GM19467 (cell line): ENCODE measurements around the gene LDAH.

ENCODE experiments used
- ATAC-seq: cut with Tn5 transposase; IDR thresholded peaks from one replicate; pipeline ENCODE4 v1.9.1; 2021; ENCODE audit warnings: mild to moderate bottlenecking, moderate library complexity; ENCODE audit not compliant: unreplicated experiment

Gene LDAH

DNA sequence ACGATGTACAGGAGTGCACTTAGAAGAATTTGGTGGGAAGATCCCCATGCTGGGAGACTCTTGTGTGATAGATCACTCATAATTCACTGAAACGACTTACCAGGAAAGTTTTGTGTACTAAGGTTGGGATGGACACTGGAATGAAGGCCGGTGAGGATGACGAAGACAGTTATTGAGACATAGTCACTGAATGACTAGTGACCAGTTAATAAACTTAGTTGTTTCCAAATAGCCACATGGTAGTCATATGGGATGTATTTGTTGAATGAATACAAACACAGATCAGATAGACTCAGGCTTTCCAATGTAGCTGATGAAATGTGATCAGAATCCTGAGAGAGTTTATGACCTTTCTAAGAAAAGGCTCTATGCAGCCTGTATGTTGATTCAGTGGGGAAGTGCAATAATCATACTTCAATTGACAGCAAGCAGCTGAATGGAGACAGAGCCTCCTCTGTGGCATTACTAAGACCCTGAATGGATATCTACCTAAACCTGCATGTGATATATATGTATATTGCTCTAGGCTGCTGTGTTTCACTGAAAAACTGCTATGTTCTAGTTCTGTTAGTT is 135.6 kb downstream of the LDAH start:
- ATAC-seq: no peak

DNA sequence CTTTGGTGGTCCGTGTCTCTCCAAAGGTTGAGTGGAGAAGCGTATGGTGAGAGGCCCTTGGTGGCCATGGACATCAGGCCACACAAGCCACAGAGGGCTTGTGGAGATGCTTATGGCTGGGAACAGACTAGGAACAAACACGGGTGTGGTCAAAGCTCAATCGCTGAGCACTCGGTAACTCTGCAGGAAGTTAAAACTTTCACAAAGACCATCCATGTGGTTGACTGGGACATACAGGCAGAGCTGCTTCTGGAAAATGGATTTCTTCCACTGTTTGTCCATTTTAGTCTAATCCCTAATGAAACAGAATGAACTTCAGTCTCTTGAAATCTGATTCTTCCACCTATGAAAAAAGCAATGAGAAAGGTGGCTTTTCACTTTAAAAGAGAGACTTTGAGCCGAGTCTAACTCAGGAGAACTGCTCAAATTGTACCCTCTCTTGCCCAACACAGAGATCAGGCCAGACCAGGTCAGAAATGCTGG is 138.3 kb downstream of the LDAH start:
- no peak for ATAC-seq

DNA sequence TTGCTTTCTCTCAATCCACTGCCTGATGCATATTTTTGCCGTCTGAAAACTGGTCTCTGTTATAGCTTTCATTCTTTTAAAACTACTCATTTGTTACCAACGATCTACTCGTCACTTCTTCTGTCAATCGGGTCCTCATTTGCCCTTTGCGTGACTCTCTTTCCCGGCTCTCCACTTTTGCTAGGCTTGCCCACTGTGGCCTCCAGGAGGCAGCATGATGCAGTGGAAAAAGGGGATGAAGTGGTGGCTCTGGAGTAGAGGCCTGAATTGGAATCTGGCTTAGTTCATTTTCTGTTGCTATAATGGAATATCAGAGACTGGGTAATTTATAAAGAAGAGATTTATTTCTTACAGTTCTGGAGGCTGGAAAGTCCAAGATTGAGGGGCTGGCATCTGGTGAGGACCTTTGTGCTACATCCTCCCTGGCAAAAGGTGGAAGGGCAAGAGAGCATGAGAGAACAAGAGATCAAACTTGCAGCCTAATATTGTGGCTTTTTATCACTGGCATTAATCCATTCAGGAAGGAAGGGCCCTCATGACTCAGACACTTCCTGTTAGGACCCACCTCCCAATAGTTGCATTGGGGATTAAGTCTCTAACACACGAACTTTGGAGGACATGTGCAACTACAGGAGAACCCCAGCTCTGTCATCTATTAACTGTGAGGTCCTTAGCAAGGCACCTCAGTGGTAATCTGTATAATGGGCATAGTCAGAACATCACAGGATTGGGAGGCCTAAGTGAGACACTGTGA is 140.6 kb downstream of the LDAH start:
- no peak for ATAC-seq

DNA sequence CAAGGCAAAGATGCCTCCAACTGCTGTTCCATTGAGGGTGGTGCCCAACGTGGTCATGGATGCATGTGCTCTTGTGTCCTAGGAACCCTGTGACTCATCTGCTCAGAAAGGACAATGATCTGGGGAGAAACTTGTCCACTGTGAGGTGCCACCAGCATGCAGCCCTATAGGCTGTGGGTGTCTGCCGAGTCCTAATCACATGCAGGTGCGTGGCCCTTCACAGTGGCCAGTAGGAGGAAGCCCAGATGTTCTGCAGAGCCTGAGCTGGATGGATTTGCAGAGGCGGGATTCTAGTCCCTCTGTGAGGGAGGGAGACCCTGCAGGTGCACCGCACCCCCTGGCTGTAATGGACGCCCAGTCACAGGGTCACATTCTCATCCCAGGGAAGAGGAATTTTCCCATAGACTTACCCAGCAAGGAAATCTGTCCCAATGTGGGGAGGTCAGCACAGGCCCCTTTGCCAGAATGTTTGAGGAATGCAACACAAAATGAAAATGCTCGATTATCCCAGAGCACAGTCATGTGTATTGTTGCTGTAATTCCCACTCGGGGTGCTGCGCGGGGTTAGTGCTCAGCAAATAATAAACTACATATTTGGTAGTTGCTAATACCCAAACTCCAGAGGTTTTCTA is 142.0 kb downstream of the LDAH start:
- no peak for ATAC-seq

DNA sequence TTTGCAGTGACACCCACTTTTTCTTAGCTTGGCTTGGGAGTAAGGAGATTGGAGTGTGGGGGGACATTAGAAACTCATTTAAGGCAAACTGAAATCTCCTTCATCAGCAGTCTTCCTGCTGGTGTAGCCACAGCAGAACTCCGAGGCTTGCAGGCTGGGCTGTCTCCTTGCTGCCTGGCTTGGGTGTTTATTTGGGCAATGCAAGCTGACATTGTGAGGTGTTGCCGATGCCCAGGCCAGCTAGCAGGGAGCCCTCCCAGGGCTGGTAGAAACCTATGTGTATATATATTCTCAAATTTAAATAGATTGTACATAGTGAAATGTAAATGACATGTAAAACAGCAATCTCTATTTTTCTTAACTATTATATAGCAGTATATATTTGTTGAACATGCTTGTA is 144.1 kb downstream of the LDAH start:
- no peak for ATAC-seq

DNA sequence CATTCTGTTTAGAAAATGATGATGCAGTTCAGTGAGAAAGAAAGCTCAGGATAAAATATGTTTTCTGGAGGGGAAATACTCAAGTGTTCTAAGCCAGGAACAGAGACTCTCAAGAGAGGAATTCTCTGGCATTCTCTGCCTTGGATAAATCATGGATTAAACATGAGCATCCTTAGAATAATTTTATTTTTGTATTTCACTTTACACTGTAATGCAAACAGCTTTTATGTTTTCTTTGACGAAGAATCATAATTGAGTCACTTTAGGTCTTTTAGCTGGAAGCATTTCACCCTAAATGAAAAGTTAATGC is 144.9 kb downstream of the LDAH start:
- no peak for ATAC-seq

DNA sequence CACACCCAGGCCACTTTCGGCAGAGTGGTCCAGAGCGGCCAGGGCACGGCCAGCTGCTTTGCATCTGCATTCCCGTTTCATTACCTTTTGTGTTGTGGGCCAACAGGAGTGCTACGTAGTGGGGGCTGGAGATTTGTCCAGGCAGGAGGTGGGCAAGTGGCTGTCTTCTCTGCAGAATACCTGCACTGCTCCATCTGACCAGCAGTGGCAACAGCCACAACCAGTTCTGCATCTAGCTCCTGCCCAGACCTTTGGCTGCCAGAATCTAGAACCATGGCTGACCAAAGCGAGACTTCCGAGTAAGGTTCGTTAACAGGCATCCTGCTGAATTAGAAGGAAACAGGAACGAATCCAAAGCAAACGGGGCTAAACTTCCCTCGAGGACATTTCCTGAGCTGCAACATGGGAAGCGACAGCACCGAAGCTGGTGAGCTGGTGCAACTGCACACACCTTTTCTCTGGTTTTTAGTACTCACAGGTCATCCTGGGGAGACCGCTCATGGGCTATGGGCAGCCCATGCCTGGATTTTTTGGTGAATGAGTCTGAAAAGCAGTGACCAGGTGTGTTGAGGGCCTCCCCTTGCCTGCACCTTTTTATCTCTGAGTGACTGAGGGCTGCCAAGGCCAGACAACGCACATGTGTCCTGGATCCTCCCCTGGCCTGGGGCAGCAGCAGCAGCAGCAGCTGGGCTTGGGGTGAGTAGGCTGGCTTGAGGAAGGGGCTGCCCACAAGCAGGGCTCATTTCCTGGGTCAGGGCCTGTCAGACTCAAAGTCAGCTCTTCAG is 145.4 kb downstream of the LDAH start:
- peak; percentile 32 for ATAC-seq

DNA sequence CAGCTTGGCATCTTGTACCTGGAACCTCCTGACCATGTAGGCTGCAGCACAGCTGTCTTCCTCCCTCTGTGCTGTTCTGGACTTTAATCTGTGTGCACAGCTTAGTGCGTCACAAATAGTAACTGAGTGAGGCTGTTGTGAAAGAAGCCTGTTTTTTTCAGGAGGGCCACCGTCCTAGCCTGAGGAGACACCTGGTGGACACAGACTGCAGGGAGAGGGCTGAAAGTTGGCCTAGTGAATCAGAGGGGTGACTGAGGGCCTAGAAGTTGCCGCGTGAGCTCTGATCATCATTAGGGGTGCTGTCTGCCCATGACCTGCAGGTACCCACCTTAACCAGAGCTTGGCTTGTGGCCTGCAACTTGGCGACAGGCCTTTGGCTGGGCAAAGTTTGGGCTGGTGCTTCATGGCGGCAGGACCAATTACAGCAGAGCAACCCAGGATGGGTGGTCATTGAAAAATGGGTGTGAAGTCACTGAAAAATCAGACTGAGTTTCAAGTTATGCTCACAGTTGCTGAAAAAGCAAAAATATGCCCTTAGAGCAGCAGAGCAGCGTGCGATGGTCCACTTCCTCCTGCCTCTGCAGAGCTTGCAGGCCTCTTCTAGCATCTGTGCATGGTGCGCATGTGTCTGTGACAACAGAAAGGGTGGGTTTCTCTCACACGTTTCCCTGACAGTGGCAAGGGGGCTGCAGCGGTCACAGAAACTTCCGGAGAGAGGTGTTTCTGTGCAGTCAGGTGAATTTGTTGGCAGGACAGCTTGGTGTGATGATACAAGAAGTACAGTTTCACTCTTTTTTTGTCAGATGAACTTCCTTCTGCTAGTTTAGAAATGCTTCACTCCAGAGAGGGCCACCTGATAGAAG is 146.3 kb downstream of the LDAH start:
- ATAC-seq: peak; percentile 84

DNA sequence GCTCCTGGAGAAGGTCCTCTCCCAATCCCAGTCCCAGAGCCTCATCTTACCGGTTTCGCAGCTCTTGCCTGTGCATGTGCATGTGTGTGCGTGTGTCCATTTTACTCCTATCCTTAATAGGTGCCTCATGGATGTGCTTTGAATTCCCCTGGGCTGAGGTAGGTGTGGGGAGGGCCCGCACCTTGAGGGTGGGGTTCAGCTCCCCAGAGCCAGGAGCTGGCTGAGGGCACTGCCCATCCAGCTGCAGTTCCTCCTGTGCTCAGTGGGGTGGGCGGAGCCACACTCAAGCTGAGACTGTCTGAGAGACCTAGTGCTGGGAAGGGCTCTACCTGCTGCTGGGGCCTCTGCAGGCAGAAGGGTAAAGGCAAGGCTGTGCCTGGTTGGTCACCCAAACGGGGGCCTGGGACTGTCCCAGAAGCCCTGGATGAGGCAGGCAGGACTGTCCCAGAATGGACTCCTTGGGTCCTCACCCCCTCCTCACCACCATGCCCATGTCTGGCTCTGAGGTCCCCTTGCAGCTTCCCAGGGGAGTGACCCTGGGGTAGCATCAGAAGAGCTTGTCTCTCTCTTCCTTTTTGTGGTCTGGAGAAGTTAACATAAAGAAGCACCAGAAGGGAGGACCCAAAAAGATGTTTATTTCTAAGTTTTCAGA is 147.1 kb downstream of the LDAH start:
- peak; percentile 45 for ATAC-seq

DNA sequence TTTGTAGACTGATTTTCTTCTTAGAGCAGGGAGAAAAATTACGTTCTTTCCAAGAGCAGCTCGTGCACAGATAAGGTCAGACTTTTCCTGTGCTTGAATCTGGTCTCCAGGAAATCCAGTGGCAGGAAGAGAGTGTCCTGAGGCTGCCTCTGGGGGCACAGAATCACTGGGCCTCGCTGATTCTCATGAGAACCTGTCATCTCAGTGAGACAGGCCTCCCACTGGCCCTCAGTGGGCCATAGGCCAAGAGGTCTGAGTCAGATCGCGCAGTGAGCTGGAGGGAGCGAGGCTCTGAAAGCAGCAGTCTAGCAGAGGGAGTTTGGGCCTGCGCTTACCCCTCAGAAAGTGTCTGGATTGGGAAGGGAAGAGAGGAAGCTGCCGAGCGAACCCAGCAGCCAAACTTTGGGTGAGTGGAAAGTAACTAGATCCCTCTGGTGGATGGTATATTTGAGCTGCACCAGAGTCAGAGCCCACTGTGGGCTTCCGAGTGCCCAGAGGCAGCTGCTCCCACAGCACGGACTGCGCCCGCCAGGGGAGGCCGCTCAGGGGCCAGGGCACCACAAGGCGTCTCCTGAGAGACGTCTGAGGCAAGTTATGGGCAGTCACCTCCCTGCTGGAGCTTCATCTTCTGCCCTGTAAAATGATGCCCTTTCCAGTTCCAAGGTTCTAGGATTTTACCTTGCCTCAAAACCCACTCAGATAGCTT is 147.8 kb downstream of the LDAH start:
- no peak for ATAC-seq

DNA sequence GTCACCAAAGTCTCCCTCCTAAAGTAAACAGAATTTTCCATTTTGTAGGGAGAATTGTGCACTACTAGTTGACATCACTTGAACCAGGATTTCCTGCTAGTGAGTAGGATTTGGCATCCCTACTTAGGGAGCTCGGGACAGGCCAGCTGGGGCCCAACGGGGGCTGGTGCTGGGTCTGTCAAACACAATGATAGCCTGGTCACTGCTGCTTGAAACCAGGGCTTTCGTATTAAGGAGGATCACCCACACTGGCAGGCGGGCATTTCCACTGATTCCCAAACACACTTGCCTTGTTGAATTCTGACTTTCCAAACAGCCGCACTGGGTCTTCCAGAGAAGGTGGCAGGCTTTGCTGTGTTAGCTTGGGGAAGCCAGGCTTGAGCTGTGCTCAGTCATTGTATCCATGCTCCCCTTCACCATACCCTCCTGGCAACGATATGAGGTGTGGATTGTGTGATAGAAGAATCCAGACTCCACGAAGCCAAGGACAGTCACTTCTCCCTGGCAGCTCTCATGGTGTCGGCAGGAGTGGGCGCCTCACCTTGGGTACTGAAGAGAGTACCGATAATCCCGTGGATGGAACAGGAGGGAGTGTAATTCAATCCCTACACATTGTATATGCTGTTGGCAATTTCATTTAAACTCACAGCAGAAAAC is 148.5 kb downstream of the LDAH start:
- no peak for ATAC-seq

DNA sequence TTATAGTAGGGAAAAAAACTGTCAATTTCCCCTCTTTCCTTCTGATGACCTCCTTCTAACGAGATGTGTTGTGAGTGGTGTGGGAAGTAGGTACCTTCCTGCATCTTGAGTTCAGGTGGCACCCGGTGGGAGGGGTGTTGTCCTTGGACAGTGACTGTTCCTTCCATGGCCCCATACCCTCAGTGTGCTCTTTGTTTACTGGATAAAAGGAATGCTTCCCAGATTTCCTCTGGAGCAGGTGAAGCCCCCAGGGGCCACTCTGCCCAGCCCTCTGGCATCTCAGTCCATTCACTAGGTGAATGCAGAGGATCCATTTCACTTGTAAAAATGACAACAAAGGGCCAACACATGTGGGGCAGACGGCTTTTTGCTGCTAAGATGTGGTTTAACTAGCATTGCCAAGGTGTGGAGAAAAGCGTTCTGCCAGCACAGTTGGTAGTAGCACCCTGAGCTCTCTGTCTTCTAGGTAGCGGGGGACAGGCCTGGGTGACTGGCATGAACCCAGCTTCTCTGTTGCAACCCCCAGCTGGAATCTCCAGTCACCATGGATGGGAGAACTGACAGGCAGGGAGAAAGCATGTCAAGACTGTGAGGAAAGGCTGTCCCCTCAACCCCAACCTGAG is 149.1 kb downstream of the LDAH start:
- no peak for ATAC-seq

DNA sequence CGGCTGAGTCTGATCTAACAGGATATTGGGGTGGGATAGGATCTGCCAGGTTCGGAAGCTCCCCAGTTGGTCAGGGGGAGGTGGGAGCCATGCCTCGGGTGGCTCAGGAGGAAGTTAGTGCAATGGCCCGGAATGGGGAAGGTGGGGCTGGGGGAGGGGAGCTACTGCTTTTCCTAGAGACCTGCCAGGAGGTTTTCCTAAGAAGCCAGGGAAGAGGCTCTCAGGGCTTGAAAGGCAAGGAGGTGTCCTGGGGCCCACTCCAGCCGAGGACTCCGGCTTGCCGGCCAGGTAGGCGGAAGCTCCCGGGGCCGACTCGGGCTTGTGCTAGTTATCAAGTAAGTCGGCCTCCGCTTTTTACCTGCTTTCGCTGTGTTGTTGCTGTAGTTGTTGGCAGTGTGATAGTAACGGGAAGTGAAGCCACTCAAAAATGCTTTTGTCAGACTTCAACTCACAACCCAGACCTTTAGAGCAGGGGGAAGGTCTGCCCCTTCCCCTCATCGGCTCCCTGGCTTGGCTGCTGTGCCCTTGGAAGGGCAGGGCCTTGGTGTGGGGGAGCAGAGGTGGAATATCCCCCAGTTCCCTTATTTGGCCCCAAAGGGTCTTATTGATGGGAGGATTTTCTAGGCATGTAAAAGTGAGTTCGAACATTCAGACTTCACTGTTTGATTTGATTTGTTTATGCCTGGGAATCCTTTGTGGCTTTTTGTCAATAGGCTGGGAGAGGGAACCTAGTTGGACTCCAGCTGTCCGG is 150.5 kb downstream of the LDAH start:
- no peak for ATAC-seq

DNA sequence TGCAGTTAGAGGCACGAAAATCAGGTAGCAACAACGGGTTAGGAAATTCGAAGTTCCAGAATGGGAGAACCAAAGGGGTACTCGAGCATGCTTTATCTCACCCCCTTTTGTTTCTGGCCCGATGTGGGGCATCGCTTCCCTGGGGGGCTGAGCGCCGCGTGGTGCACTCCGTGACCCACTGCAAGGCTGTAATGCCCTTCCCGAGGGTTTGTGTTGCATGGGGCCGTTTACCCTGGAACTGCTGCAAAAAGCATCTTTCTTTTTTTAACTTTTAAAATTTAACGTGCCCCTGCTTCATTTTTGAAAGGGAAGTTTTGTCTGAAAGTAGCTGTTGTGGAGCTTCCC is 151.2 kb downstream of the LDAH start:
- ATAC-seq: no peak

DNA sequence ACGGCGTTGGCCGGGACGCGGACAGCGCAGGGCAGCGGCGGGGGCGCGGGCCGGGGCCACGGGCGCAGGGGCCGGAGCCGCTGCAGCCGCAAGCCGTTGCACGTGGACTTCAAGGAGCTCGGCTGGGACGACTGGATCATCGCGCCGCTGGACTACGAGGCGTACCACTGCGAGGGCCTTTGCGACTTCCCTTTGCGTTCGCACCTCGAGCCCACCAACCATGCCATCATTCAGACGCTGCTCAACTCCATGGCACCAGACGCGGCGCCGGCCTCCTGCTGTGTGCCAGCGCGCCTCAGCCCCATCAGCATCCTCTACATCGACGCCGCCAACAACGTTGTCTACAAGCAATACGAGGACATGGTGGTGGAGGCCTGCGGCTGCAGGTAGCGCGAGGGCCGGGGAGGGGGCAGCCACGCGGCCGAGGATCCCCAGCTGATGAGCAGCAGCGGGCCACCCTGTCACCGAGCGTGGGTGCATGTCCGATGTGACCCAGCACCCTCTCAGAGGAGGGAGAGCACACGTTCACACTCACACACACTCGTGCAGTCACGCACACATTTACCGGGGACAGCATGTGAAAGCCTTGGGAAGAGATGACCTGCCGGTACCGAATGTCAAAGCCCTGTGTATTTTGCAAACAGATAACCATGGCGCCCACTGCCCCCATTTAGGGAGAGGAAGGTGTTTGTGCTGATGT is 151.7 kb downstream of the LDAH start:
- no peak for ATAC-seq

DNA sequence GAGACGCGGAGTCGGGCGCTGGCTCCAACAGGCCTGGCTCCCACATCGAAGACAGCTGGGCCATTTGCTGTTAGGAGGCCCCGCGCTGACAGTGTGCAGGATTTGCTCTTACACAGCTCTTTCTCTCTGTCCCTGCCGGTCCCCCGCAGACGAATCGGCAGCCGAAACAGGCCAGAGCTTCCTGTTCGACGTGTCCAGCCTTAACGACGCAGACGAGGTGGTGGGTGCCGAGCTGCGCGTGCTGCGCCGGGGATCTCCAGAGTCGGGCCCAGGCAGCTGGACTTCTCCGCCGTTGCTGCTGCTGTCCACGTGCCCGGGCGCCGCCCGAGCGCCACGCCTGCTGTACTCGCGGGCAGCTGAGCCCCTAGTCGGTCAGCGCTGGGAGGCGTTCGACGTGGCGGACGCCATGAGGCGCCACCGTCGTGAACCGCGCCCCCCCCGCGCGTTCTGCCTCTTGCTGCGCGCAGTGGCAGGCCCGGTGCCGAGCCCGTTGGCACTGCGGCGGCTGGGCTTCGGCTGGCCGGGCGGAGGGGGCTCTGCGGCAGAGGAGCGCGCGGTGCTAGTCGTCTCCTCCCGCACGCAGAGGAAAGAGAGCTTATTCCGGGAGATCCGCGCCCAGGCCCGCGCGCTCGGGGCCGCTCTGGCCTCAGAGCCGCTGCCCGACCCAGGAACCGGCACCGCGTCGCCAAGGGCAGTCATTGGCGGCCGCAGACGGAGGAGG is 152.4 kb downstream of the LDAH start:
- ATAC-seq: no peak
